ENCODE measurements around the gene CALM1. TPM values are rescaled to one million over a fixed set of nuclear protein-coding genes. Genes with fewer than 3 reads are reported as not detected.

Gene CALM1
- total RNA-seq, 1 experiment from 2014 or later, result 373 TPM

GRCh38 chr14:90403065-90403464, 6.2 kb downstream of the CALM1 start:
- DNase-seq (ENCODE audit: low spot score) (no peak), ATAC-seq (no peak)
- Mint-ChIP-seq H3K27me3 (ENCODE audit: low read depth) (no peaks in the 10 kb centered on the region), H3K36me3 (peaks cover 64% of the 10 kb centered on the region), H3K4me3 (no peak overlapping the region), H3K9me3 (no peaks in the 10 kb centered on the region), H3K4me1 (peaks cover 34% of the 10 kb centered on the region), H3K27ac (peak overlapping the region; percentile 52)
- TF ChIP-seq TP53 (CRISPR knock-in tag; IDR thresholded peaks at IDR 0.05) (no peak), KAT7 (CRISPR knock-in tag; IDR thresholded peaks at IDR 0.05; ENCODE audit: borderline replicate concordance) (no peak), NFE2L1 (CRISPR knock-in tag; IDR thresholded peaks at IDR 0.05) (no peak), TCF7 (CRISPR knock-in tag; IDR thresholded peaks at IDR 0.05; ENCODE audit: low read depth) (no peak), PRDM15 (CRISPR knock-in tag; IDR thresholded peaks at IDR 0.05) (no peak), ZNF671 (CRISPR knock-in tag; IDR thresholded peaks at IDR 0.05) (no peak), CREM (CRISPR knock-in tag; IDR thresholded peaks at IDR 0.05) (no peak), TEAD1 (CRISPR knock-in tag; IDR thresholded peaks at IDR 0.05) (no peak), ARID4B (CRISPR knock-in tag; IDR thresholded peaks at IDR 0.05; ENCODE audit: borderline replicate concordance) (no peak), ZNF232 (CRISPR knock-in tag; IDR thresholded peaks at IDR 0.05) (no peak), NFYB (CRISPR knock-in tag; conservative IDR thresholded peaks at IDR 0.05; ENCODE audit: low read depth) (no peak), ZBTB21 (CRISPR knock-in tag; IDR thresholded peaks at IDR 0.05; ENCODE audit: borderline replicate concordance) (no peak)
- CTCF ChIA-PET, result no interaction called here
- POLR2A ChIA-PET, result no interaction called here

- POLR2A ChIA-PET, result no interaction called here
Measured at GRCh38 chr14:90405101-90405500, 8.3 kb downstream of the CALM1 start.

More at GRCh38 chr14:90405101-90405500, 8.3 kb downstream of the CALM1 start:
- TF ChIP-seq FOXJ3 (CRISPR knock-in tag; IDR thresholded peaks at IDR 0.05; ENCODE audit: borderline replicate concordance), result no peak
- TF ChIP-seq ZBTB21 (CRISPR knock-in tag; IDR thresholded peaks at IDR 0.05; ENCODE audit: borderline replicate concordance), result no peak
- TF ChIP-seq, protein P1, sequence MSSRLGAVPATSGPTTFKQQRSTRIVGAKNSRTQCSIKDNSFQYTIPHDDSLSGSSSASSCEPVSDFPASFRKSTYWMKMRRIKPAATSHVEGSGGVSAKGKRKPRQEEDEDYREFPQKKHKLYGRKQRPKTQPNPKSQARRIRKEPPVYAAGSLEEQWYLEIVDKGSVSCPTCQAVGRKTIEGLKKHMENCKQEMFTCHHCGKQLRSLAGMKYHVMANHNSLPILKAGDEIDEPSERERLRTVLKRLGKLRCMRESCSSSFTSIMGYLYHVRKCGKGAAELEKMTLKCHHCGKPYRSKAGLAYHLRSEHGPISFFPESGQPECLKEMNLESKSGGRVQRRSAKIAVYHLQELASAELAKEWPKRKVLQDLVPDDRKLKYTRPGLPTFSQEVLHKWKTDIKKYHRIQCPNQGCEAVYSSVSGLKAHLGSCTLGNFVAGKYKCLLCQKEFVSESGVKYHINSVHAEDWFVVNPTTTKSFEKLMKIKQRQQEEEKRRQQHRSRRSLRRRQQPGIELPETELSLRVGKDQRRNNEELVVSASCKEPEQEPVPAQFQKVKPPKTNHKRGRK (CRISPR knock-in tag; IDR thresholded peaks at IDR 0.05; ENCODE audit: borderline replicate concordance), result no peak
- no peak for TF ChIP-seq GABPB1 (CRISPR knock-in tag; IDR thresholded peaks at IDR 0.05)
- no peak for TF ChIP-seq NFYB (CRISPR knock-in tag; conservative IDR thresholded peaks at IDR 0.05; ENCODE audit: low read depth)
- no peak for TF ChIP-seq ZNF232 (CRISPR knock-in tag; IDR thresholded peaks at IDR 0.05)
- TF ChIP-seq, protein P2, sequence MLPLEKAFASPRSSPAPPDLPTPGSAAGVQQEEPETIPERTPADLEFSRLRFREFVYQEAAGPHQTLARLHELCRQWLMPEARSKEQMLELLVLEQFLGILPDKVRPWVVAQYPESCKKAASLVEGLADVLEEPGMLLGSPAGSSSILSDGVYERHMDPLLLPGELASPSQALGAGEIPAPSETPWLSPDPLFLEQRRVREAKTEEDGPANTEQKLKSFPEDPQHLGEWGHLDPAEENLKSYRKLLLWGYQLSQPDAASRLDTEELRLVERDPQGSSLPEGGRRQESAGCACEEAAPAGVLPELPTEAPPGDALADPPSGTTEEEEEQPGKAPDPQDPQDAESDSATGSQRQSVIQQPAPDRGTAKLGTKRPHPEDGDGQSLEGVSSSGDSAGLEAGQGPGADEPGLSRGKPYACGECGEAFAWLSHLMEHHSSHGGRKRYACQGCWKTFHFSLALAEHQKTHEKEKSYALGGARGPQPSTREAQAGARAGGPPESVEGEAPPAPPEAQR (CRISPR knock-in tag; IDR thresholded peaks at IDR 0.05), result no peak
- no peak for TF ChIP-seq CREM (CRISPR knock-in tag; IDR thresholded peaks at IDR 0.05)
- TF ChIP-seq, protein P3, sequence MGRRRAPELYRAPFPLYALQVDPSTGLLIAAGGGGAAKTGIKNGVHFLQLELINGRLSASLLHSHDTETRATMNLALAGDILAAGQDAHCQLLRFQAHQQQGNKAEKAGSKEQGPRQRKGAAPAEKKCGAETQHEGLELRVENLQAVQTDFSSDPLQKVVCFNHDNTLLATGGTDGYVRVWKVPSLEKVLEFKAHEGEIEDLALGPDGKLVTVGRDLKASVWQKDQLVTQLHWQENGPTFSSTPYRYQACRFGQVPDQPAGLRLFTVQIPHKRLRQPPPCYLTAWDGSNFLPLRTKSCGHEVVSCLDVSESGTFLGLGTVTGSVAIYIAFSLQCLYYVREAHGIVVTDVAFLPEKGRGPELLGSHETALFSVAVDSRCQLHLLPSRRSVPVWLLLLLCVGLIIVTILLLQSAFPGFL (CRISPR knock-in tag; IDR thresholded peaks at IDR 0.05; ENCODE audit: borderline replicate concordance), result no peak
- Mint-ChIP-seq H3K9me3 (no peaks in the 10 kb centered on the region), H3K27ac (no peak overlapping the region), H3K36me3 (peaks cover 58% of the 10 kb centered on the region), H3K27me3 (ENCODE audit: low read depth) (no peaks in the 10 kb centered on the region), H3K4me3 (no peak overlapping the region), H3K4me1 (peaks cover 16% of the 10 kb centered on the region)
- ATAC-seq, result no peak
- CTCF ChIA-PET, result interaction anchor here (0.6 kb wide), 1 partner anchor 364 kb away, joined by 3 read pairs; no protein-coding TSS in a partner anchor
- DNase-seq (ENCODE audit: low spot score), result no peak
